ENCODE results near the gene PIANP.

Gene PIANP

GRCh38 chr12:6664902-6665301, 35.7 kb downstream of the PIANP start:
- DNase-seq = no peak

DNA sequence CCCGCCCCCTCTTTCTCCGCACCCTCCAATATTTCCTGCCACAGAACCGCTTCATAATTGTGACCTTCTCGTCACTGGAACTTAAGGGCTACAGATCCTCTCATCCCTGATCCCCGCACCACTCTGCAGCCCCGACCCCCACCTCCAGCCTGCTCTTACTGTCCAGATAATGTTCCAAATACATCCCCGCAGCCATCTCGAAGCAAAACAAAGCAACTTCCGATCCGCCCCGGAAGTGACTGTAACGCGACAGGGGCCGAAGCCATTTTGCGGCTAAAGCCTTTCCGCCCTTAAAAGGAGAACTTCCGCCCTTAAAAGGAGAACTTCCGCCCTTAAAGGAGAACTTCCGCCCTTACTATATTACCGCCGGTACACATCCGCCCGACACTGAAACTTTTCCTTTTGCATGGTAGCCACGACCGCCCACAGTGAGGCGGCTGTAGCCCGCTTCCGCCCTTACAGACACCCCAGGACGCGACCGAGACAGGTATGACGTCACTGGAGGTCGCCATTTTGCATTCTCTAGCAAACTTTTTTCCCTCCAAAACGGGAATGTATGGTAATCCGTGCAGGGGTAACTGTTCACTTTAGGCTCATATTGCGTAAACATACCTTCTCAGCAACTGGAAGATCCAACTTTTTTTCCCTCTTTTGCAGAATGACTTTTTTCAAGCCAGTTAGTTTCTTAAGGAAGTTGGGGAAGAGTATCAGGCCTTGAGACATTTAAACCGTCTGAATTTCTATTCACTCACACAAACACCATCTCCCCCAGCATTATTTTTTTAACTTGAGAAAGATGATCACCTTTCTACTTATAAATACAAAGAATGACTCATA, 37.5 kb downstream of the PIANP start, which contains the start of gene ING4:
TSS of gene ING4 (minus strand) at position 214 of the 837 bp plus-strand sequence. CDS start at position 196, 18 bp downstream.
- peak; percentile 96 to 97 for DNase-seq

DNA sequence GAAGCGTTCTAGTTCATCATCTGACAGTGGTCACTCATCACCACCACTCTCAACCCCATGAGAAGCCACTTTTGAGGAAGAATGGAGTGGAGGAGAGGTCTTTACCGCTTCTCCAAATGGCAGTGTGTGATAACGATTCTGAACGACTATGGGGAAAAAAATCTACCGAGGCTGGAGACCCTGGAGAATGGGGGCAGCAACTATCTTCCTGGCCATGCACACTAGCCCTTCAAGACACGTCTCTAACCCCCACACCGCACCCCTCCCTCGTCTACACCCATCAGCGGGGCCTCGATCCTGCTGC, 38.1 kb downstream of the PIANP start:
- DNase-seq = no peak

DNA sequence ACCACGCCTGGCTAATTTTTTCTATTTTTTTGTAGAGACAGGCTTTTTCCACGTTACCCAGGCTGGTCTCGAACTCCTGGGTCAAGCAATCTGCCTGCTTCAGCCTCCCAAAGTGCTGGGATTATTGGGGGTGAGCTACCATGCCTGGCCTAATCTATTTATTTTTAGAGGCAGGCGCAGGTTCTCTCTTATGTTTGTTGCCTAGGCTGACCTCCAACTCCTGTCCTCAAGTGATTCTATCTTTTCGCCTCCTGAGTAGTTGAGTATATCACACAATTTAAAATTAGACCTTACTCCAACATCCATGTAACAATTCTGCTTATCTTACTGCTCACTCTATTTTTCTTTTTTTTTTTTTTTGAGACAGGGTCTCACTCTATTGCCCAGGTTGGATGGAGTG, 46.6 kb downstream of the PIANP start:
- no peak for DNase-seq

DNA sequence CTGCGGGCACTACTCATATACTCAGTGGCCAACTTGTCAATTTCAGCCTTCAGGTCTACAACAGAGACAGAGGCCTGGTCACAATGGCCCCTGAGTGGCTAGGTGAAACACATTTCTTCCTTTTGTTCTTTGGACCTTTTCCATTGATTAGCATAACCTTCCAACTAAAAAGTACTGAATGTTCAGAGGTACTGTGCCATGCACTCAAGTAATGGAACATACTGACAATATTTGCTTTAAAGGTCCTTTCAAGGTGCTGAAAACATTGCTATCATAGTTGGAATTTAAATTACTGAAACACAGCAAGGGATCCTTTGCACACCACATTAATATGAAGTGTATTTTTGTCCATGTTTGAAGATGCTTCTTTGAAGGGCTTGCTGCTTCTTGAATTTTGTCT, 47.3 kb downstream of the PIANP start:
- DNase-seq = no peak

GRCh38 chr12:6652391-6652790, 48.2 kb downstream of the PIANP start:
- DNase-seq = no peak

GRCh38 chr12:6650832-6651231, 49.8 kb downstream of the PIANP start:
- no peak for DNase-seq

- DNase-seq = peak in 1 of 2 experiments; percentile 54
Observed at GRCh38 chr12:6647083-6647604, 53.5 kb downstream of the PIANP start, which contains the start of gene ACRBP. Gene ACRBP (minus strand): TSS chr12:6647432. CDS start chr12:6647366, 66 bp downstream.

- no peak for DNase-seq
Observed at GRCh38 chr12:6646276-6647082, 54.1 kb downstream of the PIANP start.

DNA sequence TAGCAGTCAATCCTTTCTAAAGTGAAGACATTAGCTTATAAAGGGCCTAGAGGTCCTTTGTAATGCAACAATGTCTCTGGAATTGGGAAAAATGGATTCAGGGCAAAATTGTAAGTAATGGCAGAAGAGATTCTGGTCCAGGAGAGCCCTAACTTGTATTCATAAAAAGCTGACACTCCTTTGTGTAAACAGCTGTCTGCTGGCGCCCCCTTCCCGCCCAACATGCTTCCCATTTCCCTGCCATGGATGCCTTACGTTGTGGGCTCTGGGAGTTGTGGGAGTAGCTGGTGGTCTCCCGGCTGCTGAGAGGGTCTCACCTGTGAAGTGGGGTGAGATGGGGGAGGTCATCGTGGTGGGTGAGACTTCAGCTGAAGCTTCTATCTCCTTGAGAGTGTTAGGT, 55.7 kb downstream of the PIANP start:
- DNase-seq = no peak

DNA sequence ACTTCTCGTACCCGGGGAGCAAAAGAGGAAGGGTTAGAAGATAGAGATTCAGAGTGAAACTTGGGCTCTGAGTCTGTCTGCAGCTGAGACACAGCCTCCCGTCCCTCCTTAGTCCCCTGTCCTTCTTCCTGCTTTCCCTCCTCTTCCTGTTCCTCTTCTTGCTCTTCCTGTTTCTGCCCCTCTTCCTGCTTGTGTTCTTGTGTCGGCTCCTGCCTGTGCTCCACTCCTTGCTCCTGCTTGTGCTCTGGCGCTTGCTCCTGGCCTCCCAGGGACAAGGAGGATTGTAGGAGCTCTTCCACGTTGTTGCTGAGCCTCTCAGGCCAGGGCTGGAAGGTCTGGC, 56.4 kb downstream of the PIANP start:
- no peak for DNase-seq

All from NCI-H187 (cell line).